ENCODE measurements around the gene KCNMA1. TPM values are rescaled to one million over a fixed set of nuclear protein-coding genes. Genes with fewer than 3 reads are reported as not detected.
"Not testable (repeated sequence)": the region's sequence is repeated elsewhere in the genome, so short reads cannot be mapped to it uniquely, and the experiment has no call there.

Gene KCNMA1
- 0.59 and 1.2 TPM in 2 replicates for total RNA-seq

- DNase-seq (ENCODE audit: low read depth, low spot score) = no peak
Measured at GRCh38 chr10:77637532-77638320, at the start of gene KCNMA1. TSS of gene KCNMA1 (minus strand) at chr10:77637808.

- DNase-seq (ENCODE audit: low read depth, low spot score) = no peak
Measured at GRCh38 chr10:77686650-77687417, 49.2 kb upstream of the KCNMA1 start.

GRCh38 chr10:77686096-77686495, 48.5 kb upstream of the KCNMA1 start:
- DNase-seq (ENCODE audit: low read depth, low spot score) = no peak

- no peak for DNase-seq (ENCODE audit: low read depth, low spot score)
Measured at GRCh38 chr10:77685432-77685831, 47.8 kb upstream of the KCNMA1 start.

GRCh38 chr10:77683088-77683432, 45.5 kb upstream of the KCNMA1 start:
- DNase-seq (ENCODE audit: low read depth, low spot score) = not testable (repeated sequence)

- no peak for DNase-seq (ENCODE audit: low read depth, low spot score)
Measured at GRCh38 chr10:77682393-77683087, 44.9 kb upstream of the KCNMA1 start.

- DNase-seq (ENCODE audit: low read depth, low spot score) = no peak
Measured at GRCh38 chr10:77681839-77682238, 44.2 kb upstream of the KCNMA1 start.

- DNase-seq (ENCODE audit: low read depth, low spot score) = no peak
Measured at GRCh38 chr10:77680811-77681210, 43.2 kb upstream of the KCNMA1 start.

GRCh38 chr10:77680065-77680464, 42.5 kb upstream of the KCNMA1 start:
- DNase-seq (ENCODE audit: low read depth, low spot score) = no peak

- no peak for DNase-seq (ENCODE audit: low read depth, low spot score)
Measured at GRCh38 chr10:77679217-77679616, 41.6 kb upstream of the KCNMA1 start.

- DNase-seq (ENCODE audit: low read depth, low spot score) = no peak
Measured at GRCh38 chr10:77678146-77678545, 40.5 kb upstream of the KCNMA1 start.

GRCh38 chr10:77675347-77675746, 37.7 kb upstream of the KCNMA1 start:
- no peak for DNase-seq (ENCODE audit: low read depth, low spot score)

- no peak for DNase-seq (ENCODE audit: low read depth, low spot score)
Measured at GRCh38 chr10:77673515-77674140, 36.0 kb upstream of the KCNMA1 start.

- DNase-seq (ENCODE audit: low read depth, low spot score) = no peak
Measured at GRCh38 chr10:77673101-77673500, 35.5 kb upstream of the KCNMA1 start.

GRCh38 chr10:77671594-77672252, 34.1 kb upstream of the KCNMA1 start:
- DNase-seq (ENCODE audit: low read depth, low spot score) = no peak

GRCh38 chr10:77670817-77671443, 33.3 kb upstream of the KCNMA1 start:
- no peak for DNase-seq (ENCODE audit: low read depth, low spot score)

- no peak for DNase-seq (ENCODE audit: low read depth, low spot score)
Measured at GRCh38 chr10:77669892-77670291, 32.3 kb upstream of the KCNMA1 start.

- DNase-seq (ENCODE audit: low read depth, low spot score) = no peak
Measured at GRCh38 chr10:77667426-77668324, 30.1 kb upstream of the KCNMA1 start.

- DNase-seq (ENCODE audit: low read depth, low spot score) = no peak
Measured at GRCh38 chr10:77666821-77667220, 29.2 kb upstream of the KCNMA1 start.

- DNase-seq (ENCODE audit: low read depth, low spot score) = no peak
Measured at GRCh38 chr10:77664696-77665095, 27.1 kb upstream of the KCNMA1 start.
